ENCODE measurements around the gene ODF2.
"Not testable (repeated sequence)": the region's sequence is repeated elsewhere in the genome, so short reads cannot be mapped to it uniquely, and the experiment has no call there.

ODF2 gene

GRCh38 chr9:128438343-128439109 lies 17.3 kb upstream of the ODF2 start:
- DNase-seq (ENCODE audit: insufficient read length, low spot score): peak; percentile 84
- no peak for FAIRE-seq
- no peak for TF ChIP-seq POLR2A (IDR thresholded peaks at IDR 0.05; ENCODE audit: low read depth, low read length)

- TF ChIP-seq POLR2A (IDR thresholded peaks at IDR 0.05; ENCODE audit: low read depth, low read length): no peak
- DNase-seq (ENCODE audit: insufficient read length, low spot score) (no peak), FAIRE-seq (no peak)
Observed at GRCh38 chr9:128439273-128439672, 16.5 kb upstream of the ODF2 start.

GRCh38 chr9:128442150-128442549 lies 13.7 kb upstream of the ODF2 start:
- DNase-seq (ENCODE audit: insufficient read length, low spot score) (no peak), FAIRE-seq (no peak)
- TF ChIP-seq POLR2A (IDR thresholded peaks at IDR 0.05; ENCODE audit: low read depth, low read length): no peak

GRCh38 chr9:128446505-128446904 lies 9.3 kb upstream of the ODF2 start:
- FAIRE-seq; DNase-seq (ENCODE audit: insufficient read length, low spot score): not testable (repeated sequence)

- no peak for DNase-seq (ENCODE audit: insufficient read length, low spot score)
- no peak for FAIRE-seq
- no peak for TF ChIP-seq POLR2A (IDR thresholded peaks at IDR 0.05; ENCODE audit: low read depth, low read length)
Observed at GRCh38 chr9:128448746-128449145, 7.1 kb upstream of the ODF2 start.

GRCh38 chr9:128454991-128455390 lies 815 bp upstream of the ODF2 start:
- FAIRE-seq (no peak), DNase-seq (ENCODE audit: insufficient read length, low spot score) (no peak)
- no peak for TF ChIP-seq POLR2A (IDR thresholded peaks at IDR 0.05; ENCODE audit: low read depth, low read length)

GRCh38 chr9:128456613-128457061 lies 831 bp downstream of the ODF2 start:
- peak; percentile 15; the same call in 1 of the 2 replicates for TF ChIP-seq POLR2A (IDR thresholded peaks at IDR 0.05; ENCODE audit: low read depth, low read length)
- no peak for FAIRE-seq
- peak; percentile 97 for DNase-seq (ENCODE audit: insufficient read length, low spot score)

- no peak for DNase-seq (ENCODE audit: insufficient read length, low spot score)
- TF ChIP-seq POLR2A (IDR thresholded peaks at IDR 0.05; ENCODE audit: low read depth, low read length): no peak
- no peak for FAIRE-seq
Observed at GRCh38 chr9:128457207-128457606, 1.4 kb downstream of the ODF2 start.

GRCh38 chr9:128459011-128459410 lies 3.2 kb downstream of the ODF2 start:
- FAIRE-seq (no peak), DNase-seq (ENCODE audit: insufficient read length, low spot score) (no peak)
- TF ChIP-seq POLR2A (IDR thresholded peaks at IDR 0.05; ENCODE audit: low read depth, low read length): no peak

- FAIRE-seq (no peak), DNase-seq (ENCODE audit: insufficient read length, low spot score) (no peak)
- TF ChIP-seq POLR2A (IDR thresholded peaks at IDR 0.05; ENCODE audit: low read depth, low read length): no peak
Observed at GRCh38 chr9:128469070-128469469, 13.3 kb downstream of the ODF2 start.

GRCh38 chr9:128470560-128470959 lies 14.8 kb downstream of the ODF2 start:
- no peak for TF ChIP-seq POLR2A (IDR thresholded peaks at IDR 0.05; ENCODE audit: low read depth, low read length)
- peak; percentile 23 for DNase-seq (ENCODE audit: insufficient read length, low spot score)
- FAIRE-seq: no peak

GRCh38 chr9:128473104-128473503 lies 17.3 kb downstream of the ODF2 start:
- no peak for TF ChIP-seq POLR2A (IDR thresholded peaks at IDR 0.05; ENCODE audit: low read depth, low read length)
- DNase-seq (ENCODE audit: insufficient read length, low spot score) (no peak), FAIRE-seq (no peak)

- no peak for FAIRE-seq
- no peak for TF ChIP-seq POLR2A (IDR thresholded peaks at IDR 0.05; ENCODE audit: low read depth, low read length)
- DNase-seq (ENCODE audit: insufficient read length, low spot score): no peak
Observed at GRCh38 chr9:128475867-128476266, 20.1 kb downstream of the ODF2 start.

GRCh38 chr9:128479262-128479661 lies 23.5 kb downstream of the ODF2 start:
- no peak for DNase-seq (ENCODE audit: insufficient read length, low spot score)
- TF ChIP-seq POLR2A (IDR thresholded peaks at IDR 0.05; ENCODE audit: low read depth, low read length): no peak
- no peak for FAIRE-seq

GRCh38 chr9:128481561-128481960 lies 25.8 kb downstream of the ODF2 start:
- DNase-seq (ENCODE audit: insufficient read length, low spot score) (no peak), FAIRE-seq (no peak)
- TF ChIP-seq POLR2A (IDR thresholded peaks at IDR 0.05; ENCODE audit: low read depth, low read length): no peak

All from H54 (cell line).